GM21529 (cell line): ENCODE measurements around the gene RABGEF1.
"Not testable (repeated sequence)": the region's sequence is repeated elsewhere in the genome, so short reads cannot be mapped to it uniquely, and the experiment has no call there.

Experiments used
- ATAC-seq: cut with Tn5 transposase; IDR thresholded peaks from one replicate; pipeline ENCODE4 v1.9.1; 2021; ENCODE audit not compliant: unreplicated experiment

Gene RABGEF1

DNA sequence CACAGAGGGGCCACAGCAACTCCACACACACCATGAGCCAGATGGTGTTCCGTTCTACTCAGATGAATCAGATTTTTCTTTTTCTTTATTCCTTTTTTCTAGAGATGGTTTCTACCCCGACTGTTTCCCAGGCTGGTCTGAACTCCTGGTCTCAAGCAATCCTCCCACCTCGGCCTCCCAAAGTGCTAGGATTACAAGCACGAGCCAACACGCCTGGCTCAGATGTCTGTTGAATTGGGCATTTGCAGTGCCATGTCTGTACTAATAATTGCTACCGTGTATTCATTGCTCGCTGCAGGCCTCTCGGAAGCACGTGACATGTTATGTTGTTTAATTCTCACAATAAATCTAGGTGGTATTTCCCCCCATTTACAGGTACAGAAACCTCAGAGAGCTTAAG is 67.2 kb downstream of the RABGEF1 start:
- no peak for ATAC-seq

DNA sequence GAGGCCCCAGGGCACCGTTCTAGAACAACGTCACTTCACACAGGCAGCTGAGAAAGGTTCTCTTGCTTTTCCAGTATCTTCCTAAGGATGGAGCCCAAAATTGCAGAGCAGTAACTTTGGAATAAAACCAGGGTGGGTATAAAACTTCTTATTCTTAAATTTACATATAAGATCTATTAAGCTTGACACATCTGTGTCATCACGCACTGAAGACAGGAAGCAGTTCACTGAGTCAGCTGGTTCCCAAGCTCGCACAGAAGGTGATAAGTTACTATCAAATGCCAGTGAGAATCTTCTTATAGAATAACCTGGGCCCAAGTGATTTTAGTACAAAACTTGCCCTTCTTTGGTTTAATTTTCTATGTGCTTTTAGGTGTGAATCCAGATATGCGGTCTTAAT is 70.2 kb downstream of the RABGEF1 start:
- ATAC-seq = no peak

DNA sequence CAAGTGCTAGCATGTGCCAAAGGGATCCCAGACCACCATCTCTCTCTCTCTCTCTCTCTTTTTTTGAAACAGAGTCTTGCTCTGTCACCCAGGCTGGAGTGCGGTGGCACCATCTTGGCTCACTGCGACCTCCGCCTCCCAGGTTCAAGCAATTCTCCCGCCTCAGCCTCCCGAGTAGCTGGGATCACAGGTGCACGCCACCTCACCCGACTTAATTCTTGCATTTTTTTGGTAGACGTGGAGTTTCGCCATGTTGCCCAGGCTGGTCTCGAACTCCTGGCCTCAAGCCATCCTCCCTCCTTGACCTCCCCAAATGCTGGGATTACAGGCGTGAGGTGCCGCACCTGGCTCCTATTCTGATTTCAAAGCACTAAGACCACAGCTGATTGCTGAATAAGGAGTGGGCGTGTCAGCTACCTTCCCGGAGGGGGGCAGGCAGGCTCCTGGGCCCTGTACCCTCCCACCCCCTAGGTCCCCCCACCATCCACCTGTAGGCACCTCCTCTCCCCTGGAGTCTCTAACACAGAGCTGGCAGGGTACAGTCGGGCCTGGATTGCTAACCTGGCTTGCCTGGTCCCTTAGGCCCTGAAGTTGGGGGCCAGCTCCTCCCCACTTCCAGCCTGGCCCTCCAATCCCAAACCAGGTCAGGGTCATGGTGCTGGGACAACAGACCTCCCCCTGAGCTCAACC is 74.8 kb downstream of the RABGEF1 start:
- ATAC-seq = not testable (repeated sequence)

DNA sequence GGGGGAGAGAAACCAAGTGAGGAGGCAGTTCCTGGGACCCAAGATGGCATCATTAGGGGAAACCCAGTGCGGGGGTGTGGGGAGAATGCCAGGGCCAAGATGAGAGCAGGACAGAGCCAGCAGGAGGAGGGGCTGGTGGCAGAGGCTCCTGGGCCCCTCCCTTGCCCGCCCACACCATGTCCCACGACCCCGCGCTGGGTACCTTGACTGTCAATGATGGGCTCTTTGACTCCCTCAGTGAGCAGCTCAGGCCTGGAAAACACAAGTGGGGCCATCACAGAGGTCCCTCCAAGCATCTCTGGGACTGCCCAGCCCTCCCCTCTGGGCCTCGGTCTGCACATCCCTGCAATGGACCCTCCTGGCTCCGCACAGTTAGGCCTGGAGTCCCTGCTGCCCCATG is 75.4 kb downstream of the RABGEF1 start:
- no peak for ATAC-seq

DNA sequence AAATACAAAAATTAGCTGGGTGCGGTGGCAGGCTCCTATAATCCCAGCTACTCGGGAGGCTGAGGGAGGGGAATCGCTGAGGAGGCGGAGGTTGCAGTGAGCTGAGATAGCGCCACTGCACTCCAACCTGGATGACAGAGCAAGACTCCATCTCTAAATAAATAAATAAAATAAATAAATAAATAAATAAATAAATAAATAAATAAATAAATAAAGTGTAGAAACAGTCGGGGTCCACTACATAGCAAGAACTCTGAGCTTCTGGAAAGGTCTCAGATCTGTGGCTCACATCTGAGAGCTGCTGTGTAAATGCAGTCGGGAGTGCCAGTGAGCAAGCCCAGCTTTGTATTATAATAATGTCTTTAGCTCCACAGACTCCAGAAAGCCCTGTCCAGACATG is 76.1 kb downstream of the RABGEF1 start:
- ATAC-seq = not testable (repeated sequence)

DNA sequence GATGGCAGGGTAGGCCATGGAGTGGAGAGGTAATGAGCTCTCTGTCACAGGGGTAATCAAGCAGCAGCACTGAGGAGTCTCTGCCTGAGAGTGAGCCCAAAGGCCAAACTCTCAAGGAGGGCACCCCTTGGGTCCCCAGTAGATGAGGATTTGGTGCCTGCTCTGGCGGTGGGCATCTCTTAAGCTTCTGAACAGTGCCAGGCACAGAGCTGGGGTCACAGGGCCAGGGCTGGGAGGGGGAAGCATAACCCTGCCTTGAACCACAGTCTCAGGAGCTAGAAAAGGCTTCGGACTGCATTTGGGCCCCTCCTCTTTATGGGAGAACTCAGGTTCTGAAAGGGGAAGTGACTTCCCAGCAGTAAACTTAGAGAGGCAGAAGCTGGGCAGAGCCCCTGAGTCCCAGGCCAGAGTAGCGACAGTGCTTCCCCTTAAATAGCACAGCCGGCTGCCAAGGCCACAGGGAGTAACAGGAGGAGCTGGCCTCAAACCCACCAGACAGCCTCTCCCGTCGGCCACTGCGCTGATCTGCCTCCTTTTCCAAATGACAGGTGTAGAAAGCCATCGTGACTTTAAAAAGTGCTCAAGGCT is 76.8 kb downstream of the RABGEF1 start:
- not testable (repeated sequence) for ATAC-seq

DNA sequence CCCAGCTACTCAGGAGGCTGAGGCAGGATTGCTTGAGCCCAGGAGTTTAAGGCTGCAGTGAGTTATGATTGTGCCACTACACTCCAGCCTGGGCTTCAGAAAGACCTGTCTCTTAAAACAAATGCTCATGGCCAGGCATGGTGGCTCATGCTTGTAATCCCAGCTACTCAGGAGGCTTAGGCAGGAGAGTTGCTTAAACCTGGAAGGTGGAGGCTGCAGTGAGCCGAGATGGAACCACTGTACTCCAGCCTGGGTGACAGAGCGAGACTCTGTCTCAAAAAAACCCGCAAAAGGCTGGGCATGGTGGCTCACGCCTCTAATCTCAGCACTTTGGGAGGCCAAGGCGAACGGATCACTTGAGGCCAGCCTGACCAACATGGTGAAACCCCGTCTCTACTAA is 77.4 kb downstream of the RABGEF1 start:
- ATAC-seq = not testable (repeated sequence)

DNA sequence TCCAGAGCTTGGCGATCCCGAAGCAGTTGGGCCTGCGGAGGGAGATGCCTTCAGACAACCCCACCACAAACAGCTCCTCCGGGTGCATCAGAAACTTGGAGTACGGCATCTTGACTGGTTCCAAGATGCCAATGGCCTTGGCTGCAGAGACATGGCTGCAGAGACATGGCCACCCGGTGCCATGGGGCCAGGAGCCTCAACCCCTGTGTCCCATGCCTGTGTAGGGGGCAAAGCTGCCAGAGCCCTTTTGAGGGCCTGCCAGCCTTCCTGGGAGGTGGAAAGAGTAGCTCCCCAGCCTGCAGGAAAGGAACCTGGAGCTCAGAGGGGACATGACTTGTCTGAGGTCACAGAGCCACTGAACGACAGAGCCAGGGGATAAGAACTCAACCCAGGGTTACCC is 83.5 kb downstream of the RABGEF1 start:
- no peak for ATAC-seq

DNA sequence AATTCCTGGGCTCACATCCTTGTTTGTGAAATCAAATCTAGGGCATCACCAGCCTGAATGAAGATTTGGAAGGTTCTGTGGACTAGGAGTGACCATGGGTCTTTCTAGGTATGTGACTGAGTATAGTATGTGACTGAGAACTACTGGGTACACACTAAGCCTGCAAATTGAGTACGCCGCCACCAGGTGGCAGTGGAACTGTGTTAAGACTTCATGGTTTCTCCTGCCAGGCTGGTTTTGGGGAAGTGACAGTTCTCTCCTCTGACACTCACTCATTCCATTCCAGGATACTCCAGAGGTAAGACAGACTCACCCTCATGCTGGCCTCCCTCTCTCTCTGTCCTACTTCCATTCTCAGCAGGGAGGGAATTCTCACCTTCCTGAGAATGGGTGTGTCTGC is 85.0 kb downstream of the RABGEF1 start:
- ATAC-seq = not testable (repeated sequence)

DNA sequence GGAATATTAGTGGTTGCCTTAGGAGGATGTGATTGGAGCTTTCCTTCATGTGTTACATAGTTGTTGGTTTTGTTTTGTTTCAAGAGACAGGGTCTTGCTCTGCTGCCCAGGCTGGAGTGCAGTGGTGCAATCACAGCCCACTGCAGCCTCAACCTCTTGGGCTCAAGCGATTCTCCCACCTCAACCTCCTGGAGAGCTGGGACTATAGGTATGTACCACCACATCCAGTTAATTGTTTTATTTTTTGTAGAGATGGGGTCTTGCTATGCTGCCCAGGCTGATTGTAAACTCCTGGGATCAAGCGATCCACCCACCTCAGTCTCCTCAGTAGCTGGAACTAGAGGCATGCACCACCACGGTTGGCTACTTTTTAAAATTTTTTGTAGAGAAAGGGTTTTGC is 86.1 kb downstream of the RABGEF1 start:
- no peak for ATAC-seq

DNA sequence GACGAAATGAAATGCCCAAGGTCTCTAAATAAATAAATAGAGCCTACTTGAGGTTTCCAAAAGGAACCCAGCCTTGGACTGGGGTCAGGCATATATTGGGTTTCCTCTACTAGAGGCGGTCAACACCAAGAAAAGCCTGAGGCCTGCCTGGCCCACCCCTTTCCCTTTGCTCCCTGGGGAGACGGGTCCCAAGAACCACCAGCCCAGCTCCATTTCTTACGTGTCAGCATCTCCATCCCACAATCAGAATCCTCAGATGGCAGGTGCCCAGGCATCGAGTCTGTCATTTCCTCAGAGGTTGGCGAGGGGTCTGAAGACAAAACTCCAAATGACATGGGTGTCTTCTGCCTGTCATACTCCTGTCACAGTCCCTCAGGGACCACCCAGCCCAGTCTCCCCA is 90.4 kb downstream of the RABGEF1 start:
- ATAC-seq = not testable (repeated sequence)

DNA sequence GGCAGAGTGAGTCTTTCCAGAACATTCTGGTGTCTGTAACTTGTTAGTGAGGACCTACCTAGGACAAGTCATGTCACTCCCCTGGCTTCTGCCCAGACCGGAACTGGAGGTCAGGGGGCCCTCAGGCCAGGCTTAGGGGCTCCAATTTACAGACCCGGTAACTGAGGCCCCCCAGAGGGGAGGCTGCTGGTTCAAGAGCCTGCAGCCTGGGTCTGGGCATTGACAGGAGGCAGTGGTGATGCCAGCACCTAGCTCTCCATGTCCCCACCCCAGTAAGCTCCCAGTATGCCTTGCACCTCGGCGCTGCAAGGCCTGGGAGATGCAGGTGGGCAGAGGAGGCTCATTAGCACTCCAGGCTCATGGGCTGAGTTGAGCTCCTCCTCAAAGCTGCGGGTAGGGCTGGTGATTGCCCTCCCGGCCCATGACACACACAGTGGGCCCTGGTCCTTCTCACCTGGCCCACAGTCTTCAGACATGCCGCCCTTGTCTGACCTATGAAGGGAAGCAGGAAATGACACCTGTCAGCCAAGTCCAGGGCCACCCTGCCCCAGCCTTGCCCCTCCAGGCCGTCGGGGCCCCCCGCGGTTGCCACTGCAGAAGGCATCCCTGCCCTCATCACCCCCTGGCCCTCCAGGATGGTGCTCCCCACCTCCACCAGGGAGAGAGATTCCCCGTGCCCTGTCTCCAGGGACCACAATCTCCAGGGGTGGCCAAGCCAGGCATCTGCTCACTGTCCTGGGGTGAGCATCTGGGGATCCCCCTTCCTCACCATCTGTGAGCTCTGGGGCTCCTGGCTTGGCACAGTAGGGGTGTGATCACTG is 92.2 kb downstream of the RABGEF1 start:
- ATAC-seq = no peak

DNA sequence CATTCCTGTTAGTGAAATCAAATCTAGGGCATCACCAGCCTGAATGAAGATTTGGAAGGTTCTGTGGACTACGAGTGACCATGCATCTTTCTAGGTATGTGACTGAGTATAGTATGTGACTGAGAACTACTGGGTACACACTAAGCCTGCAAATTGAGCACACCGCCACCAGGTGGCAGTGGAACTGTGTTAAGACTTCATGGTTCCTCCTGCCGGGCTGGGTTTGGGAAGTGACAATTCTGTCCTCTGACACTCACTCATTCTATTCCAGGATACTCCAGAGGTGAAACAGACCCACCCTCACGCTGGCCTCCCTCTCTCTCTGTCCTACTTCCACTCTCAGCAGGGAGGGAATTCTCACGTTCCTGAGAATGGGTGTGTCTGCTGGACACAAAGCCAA is 96.5 kb downstream of the RABGEF1 start:
- no peak for ATAC-seq

DNA sequence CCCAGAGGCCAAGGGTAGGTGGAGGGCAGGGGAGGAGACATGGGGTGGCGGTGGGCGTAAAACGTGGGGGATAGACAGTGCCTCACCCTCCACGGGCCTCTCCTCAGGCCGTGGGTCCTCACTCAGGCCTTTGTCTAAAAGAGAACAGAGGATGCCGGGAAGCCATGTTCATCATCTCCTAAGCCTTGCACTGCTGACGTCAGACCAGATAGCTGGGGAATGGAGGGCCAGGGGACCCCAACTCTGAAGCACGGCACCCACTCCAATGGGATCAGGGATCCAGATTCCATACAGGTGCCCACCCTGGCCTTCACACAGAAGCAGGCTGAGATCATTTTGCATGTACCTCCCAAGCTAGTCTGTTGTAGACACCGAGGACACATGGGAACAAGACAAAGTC is 97.1 kb downstream of the RABGEF1 start:
- ATAC-seq = no peak

DNA sequence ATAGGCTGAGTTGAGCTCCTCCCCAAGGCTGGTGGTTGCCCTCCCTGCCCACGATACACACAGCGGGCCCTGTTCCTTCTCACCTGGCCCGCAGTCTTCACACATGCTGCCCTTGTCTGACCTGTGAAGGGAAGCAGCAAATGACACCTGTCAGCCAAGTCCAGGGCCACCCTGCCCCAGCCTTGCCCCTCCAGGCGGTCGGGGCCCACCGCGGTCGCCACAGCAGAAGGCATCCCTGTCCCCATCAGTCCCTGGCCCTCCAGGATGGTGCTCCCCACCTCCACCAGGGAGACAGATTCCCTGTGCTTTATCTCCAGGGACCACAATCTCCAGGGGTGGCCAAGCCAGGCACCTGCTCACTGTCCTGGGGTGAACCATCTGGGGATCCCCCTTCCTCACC is 99.3 kb downstream of the RABGEF1 start:
- no peak for ATAC-seq

DNA sequence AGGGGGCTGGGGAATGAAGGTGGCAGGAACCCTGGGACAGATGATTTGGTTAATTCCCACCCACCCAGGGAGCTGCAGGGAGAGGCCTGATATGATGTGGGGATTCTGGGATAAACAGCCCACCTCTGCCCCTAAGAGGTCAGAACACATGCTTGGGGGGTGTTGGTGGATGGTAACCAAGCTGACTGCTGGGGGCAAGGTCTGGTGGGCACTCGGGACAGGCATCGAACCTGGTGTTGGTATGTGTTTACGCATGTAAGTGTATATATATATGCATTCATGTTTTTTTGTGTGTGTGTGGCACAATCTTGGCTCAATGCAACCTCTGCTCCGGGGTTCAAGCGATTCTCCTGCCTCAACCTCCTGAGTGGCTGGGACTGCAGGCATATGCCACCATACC is 99.8 kb downstream of the RABGEF1 start:
- ATAC-seq = no peak

DNA sequence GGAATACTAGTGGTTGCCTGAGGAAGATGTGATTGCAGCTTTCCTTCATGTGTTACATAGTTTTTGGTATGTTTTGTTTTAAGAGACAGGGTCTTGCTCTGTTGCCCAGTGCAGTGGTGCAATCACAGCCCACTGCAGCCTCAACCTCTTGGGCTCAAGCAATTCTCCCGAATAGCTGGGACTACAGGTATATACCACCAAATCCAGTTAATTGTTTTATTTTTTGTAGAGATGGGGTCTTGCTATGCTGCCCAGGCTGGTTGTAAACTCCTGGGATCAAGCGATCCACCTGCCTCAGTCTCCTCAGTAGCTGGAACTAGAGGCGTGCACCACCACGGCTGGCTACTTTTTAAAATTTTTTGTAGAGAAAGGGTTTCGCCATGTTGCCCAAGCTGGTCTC is 101.4 kb downstream of the RABGEF1 start:
- ATAC-seq = no peak

DNA sequence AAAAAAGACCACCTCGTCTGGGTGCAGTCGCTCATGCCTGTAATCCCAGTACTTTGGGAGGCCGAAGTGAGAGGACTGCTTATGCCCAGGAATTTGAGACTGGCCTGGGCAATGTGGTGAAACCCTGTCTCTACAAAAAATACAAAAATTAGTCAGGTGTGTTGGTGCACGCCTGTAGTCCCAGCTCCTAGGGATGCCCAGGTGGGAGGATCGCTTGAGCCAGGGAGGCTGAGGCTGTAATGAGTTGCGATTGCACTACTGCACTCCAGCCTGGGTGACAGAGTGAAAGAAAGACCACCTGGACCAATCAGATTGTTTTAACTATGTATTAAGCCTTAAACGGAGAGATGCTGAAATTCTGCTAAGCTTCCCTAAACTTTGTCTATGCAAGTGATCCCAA is 103.0 kb downstream of the RABGEF1 start:
- ATAC-seq = not testable (repeated sequence)

DNA sequence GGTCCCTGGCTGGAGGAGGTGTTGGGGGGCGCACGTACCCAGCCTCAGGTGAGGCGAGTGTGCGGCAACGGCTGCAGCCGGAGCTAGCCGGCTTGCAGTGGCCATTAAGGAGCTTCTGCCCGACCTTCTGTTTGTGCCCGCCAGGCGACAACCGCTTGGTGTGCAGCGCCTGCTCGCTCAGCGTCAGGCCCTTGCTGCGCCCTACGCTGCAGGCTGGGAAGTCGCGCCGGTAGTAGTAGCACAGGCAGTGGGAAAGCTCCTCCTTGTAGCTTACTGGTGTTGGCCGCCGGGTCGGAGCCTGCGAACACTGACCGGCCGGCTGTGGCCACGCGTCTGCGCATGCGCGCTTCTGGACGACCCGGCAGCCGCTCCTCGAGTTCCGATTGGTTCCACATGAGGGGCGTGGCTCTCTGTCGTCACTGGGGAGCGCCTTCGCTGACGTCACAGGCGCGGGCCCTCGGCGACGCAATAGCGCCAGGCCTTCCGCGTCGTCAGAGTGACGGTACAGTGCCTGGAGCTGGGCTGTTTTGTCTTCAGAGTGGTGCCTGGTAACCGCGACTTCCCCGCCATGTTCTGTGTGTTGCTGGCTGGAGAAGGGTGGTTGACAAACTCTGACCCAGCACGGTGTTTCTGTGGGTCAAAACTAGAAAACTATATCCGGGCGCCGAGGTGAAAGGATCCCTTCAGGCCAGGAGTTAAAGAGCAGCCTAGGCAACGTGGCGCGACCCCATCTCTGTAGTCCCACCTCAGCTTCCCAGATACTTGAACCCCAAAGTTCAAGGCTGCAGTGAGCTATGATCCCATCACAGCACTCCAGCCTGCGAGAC is 104.2 kb downstream of the RABGEF1 start:
- ATAC-seq = peak; percentile 91

DNA sequence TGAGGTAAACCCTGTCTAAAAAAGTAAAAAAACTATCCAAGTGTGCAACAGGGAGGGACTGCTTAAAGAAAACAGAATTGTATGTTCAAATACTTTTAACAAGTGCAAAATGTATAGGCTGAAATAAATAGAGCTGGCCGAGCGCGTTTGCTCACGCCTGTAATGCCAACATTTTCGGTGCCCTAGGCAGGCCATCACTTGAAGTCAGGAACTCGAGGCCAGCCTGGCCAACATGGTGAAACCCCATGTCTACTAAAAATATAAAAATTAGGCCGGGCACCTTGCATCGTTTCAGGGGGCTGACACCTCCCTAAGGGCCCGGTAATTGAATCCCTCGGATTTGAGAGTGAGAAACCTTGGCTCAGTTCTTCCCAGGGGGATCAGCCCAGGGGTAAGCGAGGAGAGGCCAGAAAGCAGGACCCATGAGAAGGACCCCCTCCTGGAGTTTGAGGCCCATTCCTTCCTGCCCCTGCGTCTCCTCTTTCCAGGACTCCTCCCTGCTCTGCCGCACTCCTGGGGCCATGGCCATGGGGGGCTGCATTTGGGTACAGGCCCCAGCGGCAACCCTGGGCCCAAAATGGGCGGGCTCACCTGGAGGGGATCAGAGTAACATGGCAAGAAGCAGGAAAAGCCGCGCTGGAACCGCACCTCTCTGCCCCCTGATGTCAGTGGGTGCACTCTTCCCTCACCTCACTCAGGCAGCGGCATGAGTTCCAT is 105.0 kb downstream of the RABGEF1 start:
- ATAC-seq = no peak

DNA sequence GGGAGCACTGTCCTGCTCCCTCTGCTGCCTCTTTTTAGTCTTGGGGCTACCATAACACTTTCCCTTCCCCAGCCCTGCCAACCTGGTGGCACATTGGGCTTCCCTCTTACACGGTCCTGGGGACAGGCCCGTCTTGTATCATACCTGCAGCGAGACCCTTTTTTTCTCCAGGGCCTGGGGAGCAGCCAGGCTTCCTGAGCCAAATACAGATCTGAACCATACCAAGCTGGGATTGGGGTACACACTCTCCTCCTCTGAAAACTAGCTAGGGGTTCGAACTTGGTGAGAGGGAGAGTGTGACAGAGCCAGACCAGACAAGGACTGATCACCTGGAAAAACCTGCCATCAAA is 105.5 kb downstream of the RABGEF1 start:
- ATAC-seq = not testable (repeated sequence)
